ENCODE data around the gene SPATS2. TPM values are rescaled to one million over a fixed set of nuclear protein-coding genes. Genes with fewer than 3 reads are reported as not detected.

SPATS2 gene
- total RNA-seq, 1 experiment from 2014 or later: 43.1 TPM

DNA sequence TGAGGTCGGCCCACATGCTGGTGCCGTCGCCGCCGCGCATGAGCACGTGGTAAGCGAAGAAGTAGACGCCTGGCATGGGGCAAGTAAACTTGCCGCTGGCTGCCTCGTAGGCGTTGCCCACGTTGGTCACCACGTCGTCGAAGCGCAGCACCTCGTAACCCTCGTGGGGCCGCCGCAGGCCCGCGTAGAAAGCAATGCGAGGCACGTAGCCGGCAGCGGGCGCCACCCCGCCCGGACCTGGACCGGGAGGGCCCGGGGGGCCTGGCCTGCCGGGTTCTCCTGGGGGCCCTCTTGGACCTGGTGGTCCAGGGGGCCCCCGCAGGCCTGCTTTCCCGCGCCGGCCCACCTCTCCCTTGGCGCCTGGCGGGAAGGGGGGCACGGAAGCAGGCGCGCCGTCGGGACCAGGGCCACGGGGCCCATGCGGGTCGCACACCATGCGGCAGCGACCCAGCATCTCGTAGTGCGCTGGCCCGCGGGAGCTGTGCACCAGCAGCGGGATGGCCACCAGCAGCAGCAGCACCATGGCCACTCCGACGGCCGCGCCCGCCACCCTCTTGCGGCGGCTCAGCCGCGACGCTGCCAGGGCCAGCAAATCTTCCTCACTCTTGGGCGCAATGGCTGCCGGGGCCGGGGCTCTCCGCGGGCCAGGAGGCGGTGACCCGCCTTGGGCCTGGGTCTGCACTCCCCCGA, 31.2 kb upstream of the SPATS2 start:
- peaks cover 21% of the 10 kb centered on the region for H3K4me1 ChIP-seq
- ChIA-PET POLR2A (interaction anchor here (0.6 kb wide), 1 partner anchor 11 kb away, joined by 3 read pairs; no protein-coding TSS in a partner anchor), CTCF (interaction anchor here (0.6 to 3.8 kb wide), 5 partner anchors 11 to 47 kb away, joined by 3 to 49 read pairs (median 9); partner anchors contain the start of gene DNAJC22)
- H3K4me3 ChIP-seq (ENCODE audit: low read depth, low read length): peak overlapping the region; percentile 49
- BruUV-seq (replicated peaks): no TSS peak
- no peaks in the 10 kb centered on the region for H3K9me3 Mint-ChIP-seq (ENCODE audit: unreplicated experiment)
- H3K4me3 Mint-ChIP-seq (ENCODE audit: unreplicated experiment): peak overlapping the region; percentile 73
- H3K27ac Mint-ChIP-seq (ENCODE audit: unreplicated experiment): no peak overlapping the region
- no peak for DNase-seq
- H3K36me3 Mint-ChIP-seq (ENCODE audit: insufficient read depth, unreplicated experiment): peaks cover 8% of the 10 kb centered on the region
- no peaks in the 10 kb centered on the region for H3K27me3 Mint-ChIP-seq (ENCODE audit: insufficient read depth, unreplicated experiment)
- H3K9me3 ChIP-seq: no peaks in the 10 kb centered on the region
- H3K4me1 Mint-ChIP-seq (ENCODE audit: low read depth, unreplicated experiment): peaks cover 28% of the 10 kb centered on the region
- no peaks in the 10 kb centered on the region for H3K27me3 ChIP-seq (replicated peaks; ENCODE audit: control insufficient read depth, insufficient read depth, low read length)
- intact Hi-C loops (cut with micrococcal nuclease; ENCODE audit: unreplicated experiment): no loop called here
- H3K36me3 ChIP-seq (ENCODE audit: control insufficient read depth, insufficient read depth, low read length): no peaks in the 10 kb centered on the region
- TF ChIP-seq, protein P1, sequence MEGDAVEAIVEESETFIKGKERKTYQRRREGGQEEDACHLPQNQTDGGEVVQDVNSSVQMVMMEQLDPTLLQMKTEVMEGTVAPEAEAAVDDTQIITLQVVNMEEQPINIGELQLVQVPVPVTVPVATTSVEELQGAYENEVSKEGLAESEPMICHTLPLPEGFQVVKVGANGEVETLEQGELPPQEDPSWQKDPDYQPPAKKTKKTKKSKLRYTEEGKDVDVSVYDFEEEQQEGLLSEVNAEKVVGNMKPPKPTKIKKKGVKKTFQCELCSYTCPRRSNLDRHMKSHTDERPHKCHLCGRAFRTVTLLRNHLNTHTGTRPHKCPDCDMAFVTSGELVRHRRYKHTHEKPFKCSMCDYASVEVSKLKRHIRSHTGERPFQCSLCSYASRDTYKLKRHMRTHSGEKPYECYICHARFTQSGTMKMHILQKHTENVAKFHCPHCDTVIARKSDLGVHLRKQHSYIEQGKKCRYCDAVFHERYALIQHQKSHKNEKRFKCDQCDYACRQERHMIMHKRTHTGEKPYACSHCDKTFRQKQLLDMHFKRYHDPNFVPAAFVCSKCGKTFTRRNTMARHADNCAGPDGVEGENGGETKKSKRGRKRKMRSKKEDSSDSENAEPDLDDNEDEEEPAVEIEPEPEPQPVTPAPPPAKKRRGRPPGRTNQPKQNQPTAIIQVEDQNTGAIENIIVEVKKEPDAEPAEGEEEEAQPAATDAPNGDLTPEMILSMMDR (IDR thresholded peaks at IDR 0.05; ENCODE audit: insufficient read depth in 1 of 2, low read depth in 1 of 2, low read length in 1 of 2, severe bottlenecking in 1 of 2, unreplicated experiment in 1 of 2): no peak

- peak; percentile 87 to 97 for DNase-seq
- H3K4me1 ChIP-seq: peaks cover 13% of the 10 kb centered on the region
- no peaks in the 10 kb centered on the region for H3K9me3 Mint-ChIP-seq (ENCODE audit: unreplicated experiment)
Measured at GRCh38 chr12:49336645-49337584, 30.3 kb upstream of the SPATS2 start, which contains the start of gene C1QL4. Gene C1QL4 (minus strand): TSS chr12:49337188. CDS start chr12:49336477, 711 bp downstream.

More at GRCh38 chr12:49336645-49337584, 30.3 kb upstream of the SPATS2 start, which contains the start of gene C1QL4:
- Mint-ChIP-seq H3K27me3 (ENCODE audit: insufficient read depth, unreplicated experiment) (no peaks in the 10 kb centered on the region), H3K27ac (ENCODE audit: unreplicated experiment) (no peak within 1 kb of the TSS), H3K36me3 (ENCODE audit: insufficient read depth, unreplicated experiment) (peaks cover 8% of the 10 kb centered on the region), H3K4me1 (ENCODE audit: low read depth, unreplicated experiment) (peaks cover 20% of the 10 kb centered on the region), H3K4me3 (ENCODE audit: unreplicated experiment) (peak within 1 kb of the TSS; percentile 73)
- H3K9me3 ChIP-seq: no peaks in the 10 kb centered on the region
- peak within 1 kb of the TSS; percentile 49 for H3K4me3 ChIP-seq (ENCODE audit: low read depth, low read length)
- no peaks in the 10 kb centered on the region for H3K36me3 ChIP-seq (ENCODE audit: control insufficient read depth, insufficient read depth, low read length)
- TF ChIP-seq, protein P1 (IDR thresholded peaks at IDR 0.05; ENCODE audit: insufficient read depth in 1 of 2, low read depth in 1 of 2, low read length in 1 of 2, severe bottlenecking in 1 of 2, unreplicated experiment in 1 of 2): peak; percentile 98 to 99
- no peaks in the 10 kb centered on the region for H3K27me3 ChIP-seq (replicated peaks; ENCODE audit: control insufficient read depth, insufficient read depth, low read length)
- intact Hi-C loops (cut with micrococcal nuclease; ENCODE audit: unreplicated experiment): no loop called here
- CTCF ChIA-PET: interaction anchor here (0.6 to 3.8 kb wide), 8 partner anchors 10 to 48 kb away, joined by 3 to 49 read pairs (median 4); partner anchors contain the start of genes DNAJC22 and TROAP
- TSS peak; percentile 24 for BruUV-seq (replicated peaks)
- POLR2A ChIA-PET: interaction anchor here (0.6 to 1.4 kb wide), 2 partner anchors 11 to 30 kb away, joined by 3 to 4 read pairs; partner anchors contain the start of gene SPATS2
